Activated CD8-positive, alpha-beta memory T cell treated with anti-CD3 and anti-CD28 coated beads for 48 hours (primary cell): ENCODE data around the gene DOCK1.

Experiments
- DNase-seq, 3 experiments: peaks; one replicate each; pipeline ENCODE4 v3.0.0-alpha.2; 2020; ENCODE audit warnings: low read depth in 2 of 3, low spot score in 2 of 3

Gene DOCK1

GRCh38 chr10:127133225-127133624 is 228.0 kb downstream of the DOCK1 start:
- no peak for DNase-seq

GRCh38 chr10:127133672-127134500 is 228.7 kb downstream of the DOCK1 start:
- no peak for DNase-seq

- DNase-seq = no peak
Observed at GRCh38 chr10:127135844-127136577, 230.8 kb downstream of the DOCK1 start.

- DNase-seq = no peak
Observed at GRCh38 chr10:127137391-127137790, 232.2 kb downstream of the DOCK1 start.

- no peak for DNase-seq
Observed at GRCh38 chr10:127142136-127142535, 236.9 kb downstream of the DOCK1 start.

GRCh38 chr10:127142856-127143255 is 237.6 kb downstream of the DOCK1 start:
- no peak for DNase-seq

- no peak for DNase-seq
Observed at GRCh38 chr10:127145173-127145572, 239.9 kb downstream of the DOCK1 start.

GRCh38 chr10:127146661-127147060 is 241.4 kb downstream of the DOCK1 start:
- DNase-seq = no peak

GRCh38 chr10:127148066-127148932 is 243.1 kb downstream of the DOCK1 start:
- DNase-seq = no peak

GRCh38 chr10:127148933-127149220 is 243.6 kb downstream of the DOCK1 start:
- DNase-seq = no peak

- DNase-seq = no peak
Observed at GRCh38 chr10:127149501-127150081, 244.4 kb downstream of the DOCK1 start.

GRCh38 chr10:127150136-127150535 is 244.9 kb downstream of the DOCK1 start:
- no peak for DNase-seq

- no peak for DNase-seq
Observed at GRCh38 chr10:127151541-127151940, 246.3 kb downstream of the DOCK1 start.

- DNase-seq = no peak
Observed at GRCh38 chr10:127151981-127152699, 246.9 kb downstream of the DOCK1 start.

GRCh38 chr10:127153181-127153580 is 248.0 kb downstream of the DOCK1 start:
- DNase-seq = no peak

- no peak for DNase-seq
Observed at GRCh38 chr10:127154831-127155620, 249.8 kb downstream of the DOCK1 start.

- DNase-seq = no peak
Observed at GRCh38 chr10:127157089-127157488, 251.9 kb downstream of the DOCK1 start.

- DNase-seq = no peak
Observed at GRCh38 chr10:127157506-127158200, 252.4 kb downstream of the DOCK1 start.

GRCh38 chr10:127158662-127159061 is 253.4 kb downstream of the DOCK1 start:
- DNase-seq = no peak
